NT2/D1 (cell line): ENCODE data around the gene ARHGAP23.

Experiments used
- SUZ12 ChIP-seq: IDR thresholded peaks from 2 replicates; pipeline ENCODE4 v1.6.1; 2011; ENCODE audit not compliant: insufficient read length, insufficient read depth; ENCODE audit errors: extremely low read depth
- YY1 ChIP-seq: IDR thresholded peaks from 2 replicates; pipeline ENCODE4 v1.6.1; 2011; ENCODE audit not compliant: insufficient read length, insufficient read depth
- ZNF274 ChIP-seq: IDR thresholded peaks from 2 replicates; pipeline ENCODE4 v1.6.1; 2011; ENCODE audit warnings: mild to moderate bottlenecking, low read depth, low read length

DNA sequence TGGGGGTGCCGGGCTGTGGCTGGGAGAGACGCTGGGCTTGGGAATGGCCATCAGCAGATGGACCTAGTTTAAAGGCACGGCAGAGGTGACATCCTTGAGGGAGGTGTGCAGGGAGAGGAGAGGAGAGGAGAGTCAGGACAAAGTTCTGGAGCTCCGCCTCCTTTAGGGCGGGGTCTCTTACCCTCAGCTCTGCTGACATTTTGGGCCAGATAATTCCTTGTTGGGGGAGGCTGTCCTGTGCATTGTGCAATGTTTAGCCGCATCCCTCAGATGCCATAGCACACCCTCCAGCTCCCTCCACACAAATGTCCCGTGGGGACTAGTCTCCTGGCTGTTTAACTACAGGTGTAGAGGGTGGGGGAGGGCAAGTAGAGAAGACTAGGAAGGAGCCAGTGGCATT is 48.3 kb downstream of the ARHGAP23 start:
- TF ChIP-seq ZNF274 (no peak), SUZ12 (no peak), YY1 (no peak)
